ENCODE results near the gene TMCO2. TPM values are rescaled to one million over a fixed set of nuclear protein-coding genes. Genes with fewer than 3 reads are reported as not detected.

TMCO2 gene
- total RNA-seq, 2 experiments from 2014 or later, result not detected

GRCh38 chr1:40264354-40264781, 16.6 kb downstream of the TMCO2 start:
- intact Hi-C loops (cut with micrococcal nuclease), result no loop called here
- no peaks in the 10 kb centered on the region for H3K27me3 Mint-ChIP-seq
- ChIA-PET CTCF (interaction anchor here (1.1 to 1.5 kb wide), 4 partner anchors 66 to 111 kb away, joined by 3 to 5 read pairs (median 4); no protein-coding TSS in a partner anchor), POLR2A (interaction anchor here (0.6 kb wide), 1 partner anchor 90 kb away, joined by 3 read pairs; no protein-coding TSS in a partner anchor)
- no peak for TF ChIP-seq CTCF (IDR thresholded peaks at IDR 0.05)
- H3K9me3 Mint-ChIP-seq, result no peaks in the 10 kb centered on the region
- peak overlapping the region; percentile 32 for H3K4me3 Mint-ChIP-seq
- H3K4me1 Mint-ChIP-seq (ENCODE audit: low read depth), result peaks cover 53% of the 10 kb centered on the region
- peak overlapping the region; percentile 90 for H3K27ac Mint-ChIP-seq
- H3K36me3 Mint-ChIP-seq (ENCODE audit: low read depth), result peaks cover 50% of the 10 kb centered on the region
- ATAC-seq (peak; percentile 94), DNase-seq (peak; percentile 60)

- DNase-seq, result no peak
- no peak overlapping the region for H3K4me3 Mint-ChIP-seq
- ChIA-PET CTCF (interaction anchor here (1.3 to 1.9 kb wide), 3 partner anchors 51 to 113 kb away, joined by 3 to 8 read pairs (median 5); partner anchors contain the start of gene COL9A2), POLR2A (no interaction called here)
- H3K27ac Mint-ChIP-seq, result peak overlapping the region; percentile 42
- no peak for ATAC-seq
- H3K9me3 Mint-ChIP-seq, result no peaks in the 10 kb centered on the region
- no peaks in the 10 kb centered on the region for H3K27me3 Mint-ChIP-seq
- intact Hi-C loops (cut with micrococcal nuclease), result no loop called here
- no peak for TF ChIP-seq CTCF (IDR thresholded peaks at IDR 0.05)
- H3K36me3 Mint-ChIP-seq (ENCODE audit: low read depth), result peaks cover 48% of the 10 kb centered on the region
- peaks cover 50% of the 10 kb centered on the region for H3K4me1 Mint-ChIP-seq (ENCODE audit: low read depth)
Measured at GRCh38 chr1:40265298-40265697, 17.6 kb downstream of the TMCO2 start.

- intact Hi-C loops (cut with micrococcal nuclease), result no loop called here
- CTCF ChIA-PET, result interaction anchor here (1.8 to 2.1 kb wide), 3 partner anchors 50 to 122 kb away, joined by 5 to 8 read pairs (median 8); partner anchors contain the start of gene COL9A2
- Mint-ChIP-seq H3K9me3 (no peaks in the 10 kb centered on the region), H3K4me1 (ENCODE audit: low read depth) (peaks cover 50% of the 10 kb centered on the region), H3K27me3 (no peaks in the 10 kb centered on the region), H3K27ac (no peak overlapping the region), H3K36me3 (ENCODE audit: low read depth) (peaks cover 47% of the 10 kb centered on the region), H3K4me3 (no peak overlapping the region)
- TF ChIP-seq CTCF (IDR thresholded peaks at IDR 0.05), result no peak
- ATAC-seq, result no peak
- no peak for DNase-seq
- POLR2A ChIA-PET, result no interaction called here
Measured at GRCh38 chr1:40265919-40266318, 18.2 kb downstream of the TMCO2 start.

- Mint-ChIP-seq H3K36me3 (ENCODE audit: low read depth) (peaks cover 42% of the 10 kb centered on the region), H3K4me3 (no peak overlapping the region), H3K9me3 (no peaks in the 10 kb centered on the region), H3K27ac (no peak overlapping the region), H3K4me1 (ENCODE audit: low read depth) (peaks cover 46% of the 10 kb centered on the region), H3K27me3 (no peaks in the 10 kb centered on the region)
- no peak for TF ChIP-seq CTCF (IDR thresholded peaks at IDR 0.05)
- ATAC-seq (no peak), DNase-seq (no peak)
- ChIA-PET POLR2A (interaction anchor here (1.3 kb wide), 1 partner anchor 9 kb away, joined by 3 read pairs; the partner anchor contains the start of gene ZMPSTE24), CTCF (interaction anchor here (0.8 to 2.1 kb wide), 6 partner anchors 9 to 123 kb away, joined by 3 to 8 read pairs (median 4); partner anchors contain the start of gene COL9A2)
- intact Hi-C loops (cut with micrococcal nuclease), result no loop called here
Measured at GRCh38 chr1:40266786-40267535, 19.2 kb downstream of the TMCO2 start.

- no peak for TF ChIP-seq CTCF (IDR thresholded peaks at IDR 0.05)
- intact Hi-C loops (cut with micrococcal nuclease), result no loop called here
- H3K27ac Mint-ChIP-seq, result peak overlapping the region; percentile 38
- ChIA-PET CTCF (interaction anchor here (0.8 to 2.2 kb wide), 4 partner anchors 8 to 124 kb away, joined by 3 to 8 read pairs (median 5); no protein-coding TSS in a partner anchor), POLR2A (interaction anchor here (1.3 to 2.0 kb wide), 2 partner anchors 10 kb away, joined by 3 to 4 read pairs; partner anchors contain the start of gene ZMPSTE24)
- H3K9me3 Mint-ChIP-seq, result no peaks in the 10 kb centered on the region
- no peak overlapping the region for H3K4me3 Mint-ChIP-seq
- ATAC-seq, result no peak
- peaks cover 43% of the 10 kb centered on the region for H3K4me1 Mint-ChIP-seq (ENCODE audit: low read depth)
- peaks cover 44% of the 10 kb centered on the region for H3K36me3 Mint-ChIP-seq (ENCODE audit: low read depth)
- no peak for DNase-seq
- no peaks in the 10 kb centered on the region for H3K27me3 Mint-ChIP-seq
Measured at GRCh38 chr1:40267767-40268187, 20.0 kb downstream of the TMCO2 start.
